HUES48 (cell line): ENCODE results near the gene ALS2CL.

Experiments
- H3K27ac ChIP-seq: one replicate; pipeline ENCODE4 v1.7.0; 2013; ENCODE audit warnings: low read depth, low read length, inconsistent platforms
- H3K27me3 ChIP-seq: 2 replicates; pipeline ENCODE4 v1.6.1; 2013; ENCODE audit warnings: mild to moderate bottlenecking, low read length; ENCODE audit not compliant: control insufficient read depth, insufficient read depth
- H3K36me3 ChIP-seq: 2 replicates; pipeline ENCODE4 v1.6.1; 2013; ENCODE audit warnings: low read length; ENCODE audit not compliant: control insufficient read depth, insufficient read depth
- H3K4me1 ChIP-seq: 2 replicates; pipeline ENCODE4 v1.6.1; 2013; ENCODE audit warnings: mild to moderate bottlenecking, low read length; ENCODE audit not compliant: control insufficient read depth, insufficient read depth
- H3K4me3 ChIP-seq: 2 replicates; pipeline ENCODE4 v1.5.1; 2013; ENCODE audit warnings: mild to moderate bottlenecking, low read depth, low read length
- H3K9ac ChIP-seq: 2 replicates; pipeline ENCODE4 v1.6.1; 2013; ENCODE audit warnings: mild to moderate bottlenecking, low read depth, low read length, moderate library complexity
- H3K9me3 ChIP-seq: 2 replicates; pipeline ENCODE4 v1.6.1; 2013; ENCODE audit warnings: low read length; ENCODE audit not compliant: control insufficient read depth, insufficient read depth

ALS2CL gene

DNA sequence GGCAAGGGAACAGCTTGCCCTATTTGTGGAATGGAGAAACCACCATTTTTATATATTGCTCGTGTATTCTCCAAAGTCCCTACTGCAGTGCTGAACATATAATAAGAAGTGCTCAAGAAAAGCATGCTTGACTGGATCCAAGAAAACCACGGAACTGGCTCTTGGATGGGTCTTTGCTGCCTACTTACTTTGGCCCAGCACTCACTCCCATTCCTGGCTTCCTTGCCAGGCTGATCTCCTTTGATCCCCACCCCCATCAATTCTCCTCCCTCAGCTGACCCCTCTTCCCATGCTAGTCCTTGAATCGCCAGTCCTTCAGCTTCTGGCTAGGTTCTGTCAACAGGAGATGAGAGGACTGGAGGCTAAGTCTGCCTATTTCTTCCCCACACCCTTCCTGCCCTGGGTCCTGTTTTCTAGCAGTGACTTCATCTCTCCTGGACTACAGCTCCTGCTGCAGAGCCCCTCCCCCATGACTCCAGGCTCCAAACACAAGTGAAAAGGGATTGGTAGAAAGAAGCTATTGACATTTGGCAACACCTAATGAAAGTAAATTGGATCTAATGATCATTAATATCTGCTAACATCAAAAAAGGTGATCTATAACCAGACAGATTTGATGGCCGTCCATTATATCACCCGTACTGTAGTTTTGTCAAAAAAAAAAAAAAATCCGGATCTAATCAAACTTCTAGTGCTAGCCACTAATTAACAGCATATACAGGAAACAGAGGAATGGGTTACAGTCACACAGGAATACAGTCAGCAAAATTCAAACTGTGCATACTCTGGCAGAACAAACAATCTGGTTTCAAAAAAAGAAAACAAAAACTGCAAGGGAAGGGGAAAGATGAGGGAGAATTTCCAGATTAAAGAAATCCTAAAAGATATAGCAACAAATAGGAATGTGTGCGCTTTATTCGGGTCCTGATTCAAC is 73.4 kb downstream of the ALS2CL start:
- Histone ChIP-seq H3K36me3 (no peaks in the 10 kb centered on the region), H3K9me3 (no peaks in the 10 kb centered on the region), H3K9ac (no peak overlapping the region), H3K4me3 (no peak overlapping the region), H3K27ac (no peak overlapping the region), H3K27me3 (no peaks in the 10 kb centered on the region), H3K4me1 (peaks cover 17% of the 10 kb centered on the region)
